GM18520 (cell line): ENCODE measurements around the gene TNFRSF18.

Source experiments
- ATAC-seq: cut with Tn5 transposase; IDR thresholded peaks from one replicate; pipeline ENCODE4 v1.9.1; 2021; ENCODE audit not compliant: unreplicated experiment

The TNFRSF18 gene

GRCh38 chr1:1167398-1167821 lies 39.0 kb downstream of the TNFRSF18 start:
- ATAC-seq = no peak

GRCh38 chr1:1166642-1167397 lies 39.6 kb downstream of the TNFRSF18 start:
- ATAC-seq = no peak

- no peak for ATAC-seq
These were observed 40.4 kb downstream of the TNFRSF18 start for GRCh38 chr1:1165900-1166421.

GRCh38 chr1:1165485-1165884 lies 40.9 kb downstream of the TNFRSF18 start:
- no peak for ATAC-seq

- no peak for ATAC-seq
These were observed 41.5 kb downstream of the TNFRSF18 start for GRCh38 chr1:1164701-1165451.

GRCh38 chr1:1164361-1164700 lies 42.1 kb downstream of the TNFRSF18 start:
- ATAC-seq = no peak

- ATAC-seq = no peak
These were observed 42.8 kb downstream of the TNFRSF18 start for GRCh38 chr1:1163538-1164070.

- no peak for ATAC-seq
These were observed 43.5 kb downstream of the TNFRSF18 start for GRCh38 chr1:1162597-1163537.

- no peak for ATAC-seq
These were observed 44.7 kb downstream of the TNFRSF18 start for GRCh38 chr1:1161683-1162079.

GRCh38 chr1:1161078-1161682 lies 45.2 kb downstream of the TNFRSF18 start:
- ATAC-seq = no peak

GRCh38 chr1:1160281-1160930 lies 46.0 kb downstream of the TNFRSF18 start:
- no peak for ATAC-seq

- ATAC-seq = no peak
These were observed 48.3 kb downstream of the TNFRSF18 start for GRCh38 chr1:1157914-1158710.

GRCh38 chr1:1157426-1157913 lies 48.9 kb downstream of the TNFRSF18 start:
- no peak for ATAC-seq

- ATAC-seq = no peak
These were observed 49.4 kb downstream of the TNFRSF18 start for GRCh38 chr1:1157033-1157365.

- no peak for ATAC-seq
These were observed 50.0 kb downstream of the TNFRSF18 start for GRCh38 chr1:1156140-1157032.

- no peak for ATAC-seq
These were observed 51.1 kb downstream of the TNFRSF18 start for GRCh38 chr1:1155258-1155657.

- ATAC-seq = no peak
These were observed 52.5 kb downstream of the TNFRSF18 start for GRCh38 chr1:1153874-1154273.
